KBM-7 (cell line): ENCODE data around the gene LDLRAD4.
"Not testable (repeated sequence)": the region's sequence is repeated elsewhere in the genome, so short reads cannot be mapped to it uniquely, and the experiment has no call there.

ENCODE experiments used
- DNase-seq: peaks from one replicate; pipeline ENCODE4 v3.0.0-alpha.2; 2015
- in situ Hi-C: fragments of 300-500 bp; cut with MboI; formaldehyde crosslinking; loops from 2 replicates; pipeline ENCODE4 v1.14.3; 2020; ENCODE audit warnings: low sequenced_read_pairs, low pct_unique_long_range_greater_than_20kb, mixed read lengths

The LDLRAD4 gene

DNA sequence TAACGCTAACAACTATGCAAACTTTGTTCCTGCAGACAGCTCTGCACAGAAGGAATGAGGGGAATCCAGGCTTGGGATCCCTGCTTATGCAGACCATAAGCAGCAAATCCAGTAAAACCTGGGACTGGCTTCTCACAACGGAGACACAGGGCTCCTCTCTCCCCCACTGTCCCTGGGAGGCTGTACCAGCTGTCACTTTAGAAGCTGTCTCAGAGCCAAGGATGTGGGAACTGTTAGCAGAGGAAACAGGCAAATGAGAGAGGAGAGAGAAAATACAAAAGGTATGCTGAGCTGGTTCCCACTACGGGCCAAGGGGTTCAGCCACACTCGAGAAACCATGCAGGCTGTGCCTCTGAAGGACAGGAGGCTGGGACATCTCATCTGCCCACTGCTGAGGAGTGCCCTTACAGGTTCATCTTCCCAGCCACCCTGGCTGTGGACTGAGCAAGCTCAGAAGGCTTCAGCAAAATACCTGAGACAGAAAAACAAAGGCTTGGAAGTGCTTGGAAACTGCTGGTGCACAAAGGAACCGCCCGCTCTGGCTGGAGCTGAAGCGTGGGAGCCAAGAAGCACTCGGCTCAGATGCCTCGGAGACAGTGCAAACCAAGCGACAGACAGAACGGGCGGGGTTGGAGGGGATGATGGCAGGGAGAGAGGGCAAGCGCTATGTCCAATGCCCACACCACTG, 435.3 kb downstream of the LDLRAD4 start:
- in situ Hi-C loops = no loop called here
- DNase-seq = no peak

DNA sequence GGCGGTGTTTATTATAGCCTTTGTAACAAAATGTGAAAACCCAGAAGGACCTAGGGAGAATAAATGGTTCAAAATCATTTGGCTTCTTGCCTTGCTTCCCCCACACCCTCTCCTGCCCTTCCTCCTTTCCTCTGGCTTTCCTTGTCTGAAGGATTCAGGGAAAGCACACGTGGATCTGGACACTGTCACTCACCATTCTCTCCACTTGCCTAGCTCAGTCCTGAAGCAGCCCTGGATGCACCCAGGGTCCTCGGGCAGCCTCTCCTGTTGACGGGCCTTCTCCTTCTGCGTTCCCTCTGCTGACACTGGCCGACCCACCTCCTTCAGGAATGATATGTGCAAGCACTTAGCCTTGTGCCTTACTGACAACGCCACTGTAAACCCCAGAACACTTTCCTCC, 439.4 kb downstream of the LDLRAD4 start:
- DNase-seq = no peak
- in situ Hi-C loops = no loop called here

DNA sequence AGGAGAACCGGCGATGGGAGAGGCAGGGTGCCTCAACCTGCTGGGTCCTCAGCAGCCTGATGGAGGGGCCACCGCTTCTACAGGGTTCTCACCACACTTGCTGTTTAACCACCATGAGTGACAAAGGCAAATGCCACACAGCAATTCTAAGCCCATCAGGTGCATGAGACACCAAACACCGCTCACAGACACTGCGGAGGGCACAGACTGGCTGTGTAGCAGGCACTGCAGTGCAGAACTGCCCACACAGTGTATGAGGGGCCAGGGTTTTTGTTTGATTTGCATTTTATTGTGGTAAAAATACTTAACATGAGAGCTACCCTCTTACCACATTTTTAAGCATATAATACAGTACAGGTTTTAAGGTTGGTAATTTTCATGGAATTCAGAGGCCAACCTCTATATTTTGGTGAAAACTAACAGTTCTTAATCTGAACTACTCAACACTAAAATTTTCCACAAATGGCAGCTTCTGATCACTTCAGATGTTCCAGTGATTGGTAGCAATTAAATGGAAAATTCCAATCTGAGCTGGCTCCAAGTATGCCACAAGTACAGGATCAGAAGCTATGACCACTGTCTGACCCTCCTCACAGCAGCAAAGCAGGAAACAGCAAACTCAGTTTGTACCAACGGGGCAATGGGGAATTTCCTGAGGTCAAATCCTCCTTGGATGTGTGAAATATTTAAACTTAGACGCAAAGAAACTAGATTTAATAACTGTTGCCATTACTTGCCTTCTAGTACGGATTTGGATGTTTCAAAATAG, 440.1 kb downstream of the LDLRAD4 start:
- in situ Hi-C loops = no loop called here
- no peak for DNase-seq

DNA sequence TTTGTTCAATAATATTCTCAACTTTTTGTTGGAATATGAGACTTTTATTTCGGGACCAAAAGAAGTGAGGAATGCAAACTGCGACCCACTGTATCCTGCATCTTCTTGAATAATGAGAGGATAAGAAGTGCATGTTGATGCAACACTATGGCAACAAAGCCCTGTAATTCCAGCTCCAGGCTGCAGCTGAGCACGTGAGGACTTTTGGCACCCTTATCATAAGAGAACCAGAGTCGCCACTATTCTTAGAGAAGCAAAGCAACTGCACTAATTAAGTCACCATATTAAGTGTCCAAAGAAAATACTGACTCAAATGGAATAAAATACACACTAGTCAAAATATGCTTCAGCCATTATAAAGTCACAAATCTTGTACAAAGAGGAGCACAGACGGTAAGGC, 441.9 kb downstream of the LDLRAD4 start:
- no peak for DNase-seq

DNA sequence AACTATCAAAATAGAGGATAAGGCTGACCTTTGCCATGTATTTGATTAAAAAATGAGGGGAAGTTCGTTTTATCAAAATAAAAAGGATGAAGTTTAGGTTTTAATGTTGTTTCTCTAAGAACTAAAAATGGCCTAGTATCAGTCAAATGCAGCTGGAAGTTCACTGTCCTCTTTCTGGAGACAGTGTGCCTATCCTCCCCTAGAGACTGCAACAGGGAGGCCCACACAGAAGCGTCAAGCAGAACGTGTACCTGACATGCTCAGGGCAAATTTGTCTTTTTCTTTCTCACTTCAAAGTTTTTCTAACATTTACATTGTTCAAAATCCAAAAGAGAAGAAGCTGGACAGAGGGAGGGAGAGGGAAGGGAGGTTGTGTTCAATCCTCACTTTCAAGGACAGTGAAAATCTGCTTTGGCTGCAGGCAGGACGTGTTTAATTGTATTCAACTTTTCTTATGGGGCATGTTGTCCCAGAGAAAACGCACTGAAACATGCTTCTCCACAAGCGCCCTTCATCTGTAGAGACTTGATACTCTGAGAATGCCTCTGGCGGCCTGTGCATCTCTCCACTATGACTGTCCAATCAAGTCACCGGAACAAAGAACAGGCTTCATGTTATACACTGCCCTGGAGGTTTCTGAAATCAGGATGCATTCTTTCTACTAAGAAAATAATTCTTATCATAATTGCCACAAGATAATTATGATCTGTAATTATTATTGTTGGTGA, 442.7 kb downstream of the LDLRAD4 start:
- in situ Hi-C loops = no loop called here
- no peak for DNase-seq

More for the DNA sequence above, 441.9 kb downstream of the LDLRAD4 start:
- in situ Hi-C loops = no loop called here

DNA sequence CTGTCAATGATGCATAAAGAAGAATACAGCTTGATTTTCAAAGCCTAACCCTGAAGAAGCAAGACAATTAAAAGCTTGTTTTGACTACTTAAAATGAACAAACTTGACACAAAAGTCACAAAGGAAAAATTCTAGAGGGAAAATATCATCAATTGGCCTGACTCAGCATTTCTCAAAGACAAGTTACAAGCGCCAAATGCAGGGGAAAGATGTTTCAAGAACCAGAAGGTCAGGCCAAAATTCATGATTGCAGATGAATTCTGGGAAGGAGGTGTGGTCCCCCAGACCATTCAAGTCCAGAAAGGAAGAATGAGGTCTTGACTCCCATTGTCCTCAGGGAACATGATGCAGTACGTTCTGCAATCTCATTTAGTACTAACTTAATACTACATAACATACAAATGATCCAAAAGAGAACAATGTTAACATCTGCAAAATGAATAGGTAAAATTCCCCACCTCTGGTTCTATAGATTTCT, 443.3 kb downstream of the LDLRAD4 start:
- no peak for DNase-seq
- in situ Hi-C loops = no loop called here

DNA sequence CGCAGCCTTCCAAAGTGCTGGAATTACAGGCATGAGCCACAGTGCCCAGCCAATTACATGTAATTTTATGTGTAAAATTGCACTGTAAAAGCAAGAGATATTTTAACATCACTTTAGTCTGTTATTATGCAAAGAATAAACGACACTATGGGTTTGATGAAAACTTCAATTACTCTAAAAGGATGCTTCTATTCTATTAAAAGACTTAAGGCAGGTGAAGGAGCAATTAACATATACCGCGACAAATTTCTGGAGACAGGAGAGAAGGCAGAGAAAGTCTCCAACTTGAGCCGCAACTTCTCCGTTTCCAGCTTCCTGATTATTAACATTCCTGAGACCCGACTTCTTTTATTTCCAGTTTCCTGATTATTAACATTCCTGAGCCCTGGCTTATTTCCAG, 454.1 kb downstream of the LDLRAD4 start:
- DNase-seq = peak; percentile 14
- in situ Hi-C loops = no loop called here

DNA sequence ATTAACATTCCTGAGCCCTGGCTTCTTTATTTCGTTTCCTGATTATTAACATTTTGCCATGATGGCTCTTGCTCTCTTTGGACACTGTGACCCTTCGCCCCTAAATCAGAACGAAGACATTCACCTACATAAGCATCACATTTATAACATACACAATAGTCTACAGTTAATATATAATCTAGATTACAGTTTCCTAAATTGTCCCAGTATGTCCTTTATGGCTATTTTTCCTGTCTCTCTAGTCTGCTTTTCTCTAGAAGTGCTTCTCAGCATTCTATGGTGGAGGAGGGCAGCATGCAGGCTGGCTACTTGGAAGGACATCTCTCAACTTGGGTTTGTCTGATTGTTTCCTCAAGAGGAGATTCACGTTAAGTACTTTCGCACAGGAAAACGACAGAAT, 457.9 kb downstream of the LDLRAD4 start:
- in situ Hi-C loops = no loop called here
- peak; percentile 12 for DNase-seq

DNA sequence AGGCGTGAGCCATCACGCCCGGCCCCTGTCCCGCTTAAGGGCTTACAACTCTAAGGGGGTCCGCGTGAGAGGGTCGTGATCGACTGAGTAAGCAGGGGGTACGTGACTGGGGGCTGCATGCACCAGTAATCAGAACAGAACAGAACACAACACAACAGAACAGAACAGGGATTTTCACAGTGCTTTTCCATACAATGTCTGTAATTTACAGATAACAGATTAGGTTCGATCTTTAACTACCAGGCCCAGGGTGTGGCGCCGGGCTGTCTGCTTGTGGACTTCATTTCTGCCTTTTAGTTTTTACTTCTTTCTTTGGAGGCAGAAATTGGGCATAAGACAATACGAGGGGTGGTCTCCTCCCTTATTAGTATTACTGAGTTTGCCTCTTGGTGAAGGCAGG, 458.8 kb downstream of the LDLRAD4 start:
- in situ Hi-C loops = not testable (repeated sequence)

DNA sequence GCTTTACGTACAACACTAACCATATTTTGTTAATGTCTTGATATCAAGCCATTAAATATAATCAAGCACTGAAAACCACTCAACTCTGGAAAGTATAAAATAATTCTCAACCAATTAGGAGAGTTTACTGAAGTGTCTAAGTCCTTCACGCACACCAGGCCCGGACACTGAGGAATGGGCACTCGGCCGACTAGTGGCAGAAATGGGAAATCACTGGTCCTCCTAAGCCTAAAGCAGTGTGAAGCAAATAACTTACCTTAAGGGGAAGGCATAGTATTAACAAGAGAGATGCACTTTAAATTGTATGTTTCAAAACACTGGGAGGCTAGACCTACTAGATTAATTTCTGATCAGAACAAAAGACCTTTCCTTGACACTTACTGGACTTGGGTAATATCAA, 462.1 kb downstream of the LDLRAD4 start:
- no peak for DNase-seq
- in situ Hi-C loops = no loop called here

More for the DNA sequence above, 458.8 kb downstream of the LDLRAD4 start:
- not testable (repeated sequence) for DNase-seq

DNA sequence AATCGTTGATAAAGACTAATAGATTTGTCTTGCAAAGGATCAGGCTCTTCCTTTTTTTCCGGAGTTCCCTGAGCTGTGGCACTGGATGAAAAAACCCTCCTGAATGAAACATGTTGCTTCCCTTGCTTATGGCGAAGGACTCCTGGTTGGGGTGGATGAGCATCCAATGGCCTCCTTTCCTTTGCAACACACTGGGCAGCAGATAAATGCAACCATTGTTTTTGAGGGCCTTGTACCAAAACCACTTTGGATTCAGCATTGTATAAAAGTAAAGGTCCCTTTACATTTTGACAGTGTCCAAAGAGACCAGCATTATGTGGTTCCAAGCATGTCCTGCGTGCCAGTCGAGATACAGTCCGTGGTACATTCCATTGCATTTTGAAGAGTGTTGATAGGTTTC, 463.1 kb downstream of the LDLRAD4 start:
- DNase-seq = no peak
- in situ Hi-C loops = no loop called here

DNA sequence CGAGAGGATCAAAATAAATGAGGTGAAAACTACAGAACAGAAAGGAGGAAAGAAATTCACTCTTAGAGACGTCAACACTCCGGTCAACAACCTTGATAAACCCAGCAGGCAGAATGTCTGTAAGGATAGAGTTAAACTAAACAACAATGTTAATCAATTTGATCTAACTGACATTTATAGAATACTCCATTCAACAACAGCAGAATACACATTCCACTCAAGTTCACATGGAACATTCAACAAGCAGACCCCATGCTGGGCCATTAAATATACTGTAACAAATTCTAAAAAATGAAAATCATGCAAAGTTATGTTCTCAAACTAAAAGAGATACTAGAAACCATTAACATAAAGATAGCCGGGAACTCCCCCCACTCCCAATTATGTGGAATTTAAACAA, 466.0 kb downstream of the LDLRAD4 start:
- no peak for DNase-seq
- in situ Hi-C loops = no loop called here

DNA sequence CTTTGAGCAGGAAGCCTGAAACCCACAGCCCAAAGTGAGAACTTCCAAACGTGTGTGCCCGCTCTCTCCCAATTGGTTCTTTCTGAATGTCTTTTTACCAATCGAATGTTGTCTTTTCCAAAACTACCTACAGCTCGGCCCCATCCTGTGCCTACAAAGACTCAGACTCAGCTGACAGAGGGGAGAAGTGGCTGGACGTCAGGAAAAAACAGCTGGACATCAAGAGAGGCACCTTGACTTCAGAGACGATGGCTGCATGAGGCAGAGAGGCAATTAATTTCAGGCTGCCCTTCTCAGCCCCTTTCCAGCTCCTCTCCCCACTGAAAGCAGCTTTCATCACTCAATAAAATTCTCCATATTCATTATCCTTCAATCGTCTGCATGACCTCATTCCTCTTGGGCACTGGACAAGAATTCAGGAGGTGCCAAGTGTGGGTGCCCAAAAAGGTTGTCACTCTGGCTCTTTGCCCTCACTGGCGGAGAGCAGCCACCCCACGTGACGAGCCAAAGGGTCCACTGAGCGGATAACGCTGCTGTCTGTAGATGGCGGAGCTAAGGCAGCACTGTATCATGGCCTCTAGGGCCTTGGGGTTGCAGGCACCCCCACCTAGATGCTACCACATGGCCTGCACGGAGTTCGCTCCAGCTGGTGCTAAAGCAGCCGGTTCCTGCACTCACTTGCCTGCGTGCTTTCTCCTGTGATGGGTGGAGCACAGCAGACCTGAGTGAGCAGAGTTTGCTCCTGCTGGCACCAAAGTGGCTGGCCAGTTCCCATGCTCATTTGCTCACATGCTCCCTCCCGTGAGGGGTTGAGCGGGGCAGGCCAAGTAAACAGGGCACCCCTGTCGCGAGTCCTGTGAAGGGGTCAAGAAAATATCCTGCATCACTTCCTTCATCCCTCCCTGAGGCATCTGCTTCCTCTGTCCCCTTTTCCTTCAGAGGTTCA, 469.9 kb downstream of the LDLRAD4 start:
- DNase-seq = no peak
- in situ Hi-C loops = no loop called here

DNA sequence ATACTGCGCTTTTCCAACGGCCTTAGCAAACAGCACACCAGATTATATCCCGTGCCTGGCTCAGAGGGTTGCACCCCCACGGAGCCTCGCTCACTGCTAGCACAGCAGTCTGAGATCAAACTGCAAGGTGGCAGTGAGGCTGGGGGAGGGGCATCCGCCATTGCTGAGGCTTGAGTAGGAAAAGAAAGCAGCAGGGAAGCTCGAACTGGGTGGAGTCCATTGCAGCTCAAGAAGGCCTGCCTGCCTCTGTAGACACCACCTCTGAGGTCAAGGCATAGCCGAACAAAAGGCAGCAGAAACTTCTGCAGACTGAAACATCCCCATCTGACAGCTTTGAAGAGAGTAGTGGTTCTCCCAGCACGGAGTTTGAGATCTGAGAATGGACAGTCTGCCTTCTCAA, 471.5 kb downstream of the LDLRAD4 start:
- DNase-seq, in situ Hi-C loops: not testable (repeated sequence)

DNA sequence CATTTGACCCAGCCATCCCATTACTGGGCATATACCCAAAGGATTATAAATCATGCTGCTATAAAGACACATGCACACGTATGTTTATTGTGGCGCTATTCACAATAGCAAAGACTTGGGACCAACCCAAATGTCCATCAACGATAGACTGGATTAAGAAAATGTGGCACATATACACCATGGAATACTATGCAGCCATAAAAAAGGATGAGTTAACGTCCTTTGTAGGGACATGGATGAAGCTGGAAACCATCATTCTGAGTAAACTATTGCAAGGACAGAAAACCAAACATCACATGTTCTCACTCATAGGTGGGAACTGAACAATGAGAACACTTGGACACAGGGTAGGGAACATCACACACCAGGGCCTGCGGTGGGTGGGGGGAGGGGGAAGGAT, 476.8 kb downstream of the LDLRAD4 start:
- in situ Hi-C loops, DNase-seq: not testable (repeated sequence)

DNA sequence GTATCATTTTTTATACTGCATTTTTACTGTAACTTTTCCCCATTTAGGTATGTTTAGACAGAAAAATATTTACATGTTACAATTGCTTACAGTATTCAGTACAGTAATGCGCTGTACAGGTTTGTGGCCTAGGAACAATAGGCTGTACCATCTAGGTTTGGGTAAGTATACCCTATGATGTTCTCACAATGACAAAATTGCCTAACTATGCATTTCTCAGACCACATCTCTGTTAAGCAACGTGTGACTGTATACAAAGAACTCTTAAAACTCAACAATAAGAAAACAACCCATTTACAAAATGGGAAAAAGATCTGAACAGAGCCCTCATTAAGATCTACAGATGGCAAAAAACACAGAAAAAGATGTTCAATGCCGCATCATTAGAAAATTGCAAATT, 478.4 kb downstream of the LDLRAD4 start:
- in situ Hi-C loops = no loop called here
- DNase-seq = no peak

DNA sequence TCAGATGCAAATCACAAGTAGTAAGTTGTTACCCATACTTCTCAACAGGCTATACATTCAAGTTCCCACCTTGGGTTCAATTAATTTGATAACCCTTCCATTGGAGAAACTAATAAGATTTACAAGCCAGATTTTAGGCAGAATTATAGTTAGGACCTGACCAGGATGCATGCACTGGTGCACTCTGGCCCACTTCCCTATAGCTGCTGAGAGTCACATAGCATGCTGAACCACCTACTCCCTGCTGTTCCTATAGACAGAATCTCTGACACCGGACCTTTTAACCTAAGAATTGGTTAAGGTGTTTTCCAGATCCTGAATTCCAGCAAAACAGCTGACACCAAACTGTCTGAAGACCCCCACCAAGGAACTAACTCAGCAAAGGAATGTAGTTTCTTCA, 481.6 kb downstream of the LDLRAD4 start:
- in situ Hi-C loops = no loop called here
- no peak for DNase-seq
